ENCODE data around the gene ATXN2L.

GRCh38 chr16:28859326-28859725, 36.5 kb downstream of the ATXN2L start:
- TF ChIP-seq CTCF (IDR thresholded peaks at IDR 0.05), result no peak
- TF ChIP-seq POLR2A (IDR thresholded peaks at IDR 0.05), result no peak
